Right atrium auricular region (tissue), 2 donors: ENCODE results near the gene PIK3R2. TPM values are rescaled to one million over a fixed set of nuclear protein-coding genes. Genes with fewer than 3 reads are reported as not detected.

ENCODE experiments used
- DNase-seq: peaks from one replicate; pipeline ENCODE4 v3.0.0-alpha.2; 2019; ENCODE audit warnings: low spot score
- H3K27ac ChIP-seq, 2 donors: fragments of 200-600 bp; sonication (generic); 1 replicate in 1 of 2; 2 replicates in 1 of 2; pipeline ENCODE4 v1.5.1; 2016 to 2019
- H3K27me3 ChIP-seq, 2 donors: fragments of 200-600 bp; sonication (generic); one replicate each; pipeline versions ENCODE4 v1.5.1 to v1.6.0; 2017 to 2019
- H3K36me3 ChIP-seq: fragments of 200-600 bp; sonication (generic); one replicate; pipeline ENCODE4 v1.5.1; 2016
- H3K4me1 ChIP-seq, 2 donors: fragments of 200-600 bp; sonication (generic); one replicate each; pipeline versions ENCODE4 v1.5.1 to v1.6.0; 2017 to 2019
- H3K4me3 ChIP-seq, 2 donors: fragments of 200-600 bp; sonication (generic); 1 replicate in 1 of 2; 2 replicates in 1 of 2; pipeline ENCODE4 v1.5.1; 2017 to 2019; ENCODE audit warnings: mild to moderate bottlenecking in 1 of 2, moderate library complexity in 1 of 2
- H3K9me3 ChIP-seq, 2 donors: fragments of 200-600 bp; sonication (generic); one replicate each; pipeline ENCODE4 v1.5.1; 2019
- CTCF ChIP-seq, 2 donors: fragments of 200-600 bp; sonication (generic); IDR thresholded peaks; one replicate each; pipeline ENCODE4 v1.5.1; 2019; ENCODE audit warnings: antibody characterized with exemption in 2 of 2
- total RNA-seq, 2 donors: library from RNA; depleted of rRNA; stranded (reverse); fragments of >200 nt; gene quantifications; one replicate each; pipeline ENCODE4 v1.1.0, GENCODE V29; 2016

PIK3R2 gene
- total RNA-seq, 2 donors from 2014 or later = 18.7 to 19.0 TPM

- no peak for DNase-seq
- no peaks in the 10 kb centered on the region for H3K36me3 ChIP-seq
- H3K4me1 ChIP-seq = no peaks in the 10 kb centered on the region
- H3K9me3 ChIP-seq = no peaks in the 10 kb centered on the region
- H3K27me3 ChIP-seq = no peaks in the 10 kb centered on the region
- H3K4me3 ChIP-seq = no peak overlapping the region
- no peak for TF ChIP-seq CTCF (IDR thresholded peaks at IDR 0.05)
- no peak overlapping the region for H3K27ac ChIP-seq
Measured at GRCh38 chr19:18135712-18136584, 17.0 kb upstream of the PIK3R2 start.

GRCh38 chr19:18137242-18137641 is 15.7 kb upstream of the PIK3R2 start:
- H3K4me3 ChIP-seq = no peak overlapping the region
- no peak for TF ChIP-seq CTCF (IDR thresholded peaks at IDR 0.05)
- H3K9me3 ChIP-seq = no peaks in the 10 kb centered on the region
- H3K4me1 ChIP-seq = no peaks in the 10 kb centered on the region
- H3K27ac ChIP-seq = no peak overlapping the region
- H3K36me3 ChIP-seq = no peaks in the 10 kb centered on the region
- H3K27me3 ChIP-seq = no peaks in the 10 kb centered on the region
- no peak for DNase-seq

- H3K27ac ChIP-seq = no peak overlapping the region
- TF ChIP-seq CTCF (IDR thresholded peaks at IDR 0.05) = no peak
- no peaks in the 10 kb centered on the region for H3K4me1 ChIP-seq
- no peak for DNase-seq
- no peaks in the 10 kb centered on the region for H3K27me3 ChIP-seq
- H3K4me3 ChIP-seq = no peak overlapping the region
- no peaks in the 10 kb centered on the region for H3K36me3 ChIP-seq
- H3K9me3 ChIP-seq = no peaks in the 10 kb centered on the region
Measured at GRCh38 chr19:18137657-18138339, 15.2 kb upstream of the PIK3R2 start.

- no peak for TF ChIP-seq CTCF (IDR thresholded peaks at IDR 0.05)
- H3K4me1 ChIP-seq = no peaks in the 10 kb centered on the region
- no peaks in the 10 kb centered on the region for H3K9me3 ChIP-seq
- peaks cover 17% of the 10 kb centered on the region for H3K36me3 ChIP-seq
- H3K4me3 ChIP-seq = no peak overlapping the region
- DNase-seq = no peak
- H3K27me3 ChIP-seq = no peaks in the 10 kb centered on the region
- H3K27ac ChIP-seq = no peak overlapping the region
Measured at GRCh38 chr19:18140473-18140872, 12.5 kb upstream of the PIK3R2 start.

GRCh38 chr19:18141031-18141430 is 11.9 kb upstream of the PIK3R2 start:
- DNase-seq = no peak
- peaks cover 22% of the 10 kb centered on the region for H3K36me3 ChIP-seq
- TF ChIP-seq CTCF (IDR thresholded peaks at IDR 0.05) = no peak

More at GRCh38 chr19:18141031-18141430, 11.9 kb upstream of the PIK3R2 start:
- Histone ChIP-seq H3K4me1 (no peaks in the 10 kb centered on the region), H3K4me3 (no peak overlapping the region), H3K27ac (no peak overlapping the region), H3K27me3 (no peaks in the 10 kb centered on the region), H3K9me3 (no peaks in the 10 kb centered on the region)
